Right lobe of liver (tissue), 4 donors: ENCODE data around the gene TRAM1L1.

Experiments
- POLR2A ChIP-seq: fragments of 450-650 bp; IDR thresholded peaks from one replicate; pipeline ENCODE4 v1.6.1; 2017; ENCODE audit warnings: antibody characterized with exemption, mild to moderate bottlenecking
- TF ChIP-seq, protein P1 (sequence below), 4 donors: fragments of 200-600 bp in 3 of 4; fragments of 450-650 bp in 1 of 4; IDR thresholded peaks; one replicate each; pipeline versions ENCODE4 v1.5.1 to v1.8.0; 2016 to 2022; ENCODE audit warnings: antibody characterized with exemption in 4 of 4, mild to moderate bottlenecking in 2 of 4
- donor health status: DM: no; HTN: no; CAD: no.
- donor health status: DM: no; HTN: no; CAD: no.
- donor health status: DM: no; HTN: yes; CAD: no.

DNA sequence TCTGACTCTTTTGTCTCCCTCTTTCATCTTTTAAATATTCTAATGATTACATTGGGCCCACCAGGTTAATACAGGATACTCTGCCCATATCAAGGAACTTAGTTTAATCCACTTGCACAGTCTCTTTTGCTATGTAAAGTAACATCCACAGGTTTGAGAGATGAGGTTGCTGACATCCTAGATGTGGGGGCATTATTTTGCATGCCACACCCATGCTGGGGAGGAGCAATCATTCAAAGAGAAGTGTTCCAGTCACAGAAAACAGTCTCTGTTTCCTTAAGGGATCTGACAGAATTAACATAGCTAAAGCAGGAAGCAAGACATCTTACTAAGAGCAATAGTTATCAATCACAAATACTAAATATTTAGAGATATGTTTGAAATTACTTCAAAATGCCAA is 11.5 kb upstream of the TRAM1L1 start:
- TF ChIP-seq, protein P1, sequence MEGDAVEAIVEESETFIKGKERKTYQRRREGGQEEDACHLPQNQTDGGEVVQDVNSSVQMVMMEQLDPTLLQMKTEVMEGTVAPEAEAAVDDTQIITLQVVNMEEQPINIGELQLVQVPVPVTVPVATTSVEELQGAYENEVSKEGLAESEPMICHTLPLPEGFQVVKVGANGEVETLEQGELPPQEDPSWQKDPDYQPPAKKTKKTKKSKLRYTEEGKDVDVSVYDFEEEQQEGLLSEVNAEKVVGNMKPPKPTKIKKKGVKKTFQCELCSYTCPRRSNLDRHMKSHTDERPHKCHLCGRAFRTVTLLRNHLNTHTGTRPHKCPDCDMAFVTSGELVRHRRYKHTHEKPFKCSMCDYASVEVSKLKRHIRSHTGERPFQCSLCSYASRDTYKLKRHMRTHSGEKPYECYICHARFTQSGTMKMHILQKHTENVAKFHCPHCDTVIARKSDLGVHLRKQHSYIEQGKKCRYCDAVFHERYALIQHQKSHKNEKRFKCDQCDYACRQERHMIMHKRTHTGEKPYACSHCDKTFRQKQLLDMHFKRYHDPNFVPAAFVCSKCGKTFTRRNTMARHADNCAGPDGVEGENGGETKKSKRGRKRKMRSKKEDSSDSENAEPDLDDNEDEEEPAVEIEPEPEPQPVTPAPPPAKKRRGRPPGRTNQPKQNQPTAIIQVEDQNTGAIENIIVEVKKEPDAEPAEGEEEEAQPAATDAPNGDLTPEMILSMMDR (IDR thresholded peaks at IDR 0.05) = no peak
- no peak for TF ChIP-seq POLR2A
